SK-N-MC (cell line): Measurements from ENCODE around the gene POLR2J3.
"Not testable (repeated sequence)": the region's sequence is repeated elsewhere in the genome, so short reads cannot be mapped to it uniquely, and the experiment has no call there.

Experiments
- EZH2 ChIP-seq: fragments of 200-600 bp; sonication (generic); IDR thresholded peaks from one replicate; pipeline ENCODE4 v1.6.1; 2017; ENCODE audit warnings: antibody characterized with exemption
- FOXP2 ChIP-seq: optimal IDR thresholded peaks from 2 replicates; pipeline ENCODE3; 2011; ENCODE audit warnings: mild to moderate bottlenecking, moderate library complexity; ENCODE audit not compliant: insufficient read depth; ENCODE audit errors: extremely low read length, control extremely low read depth
- POLR2AphosphoS5 ChIP-seq: IDR thresholded peaks from 2 replicates; pipeline ENCODE4 v1.6.1; 2012; ENCODE audit warnings: mild to moderate bottlenecking, low read depth, low read length, borderline replicate concordance

- TF ChIP-seq EZH2, POLR2AphosphoS5, FOXP2: not testable (repeated sequence)
Measured at GRCh38 chr7:102599699-102600098, 27.3 kb upstream of the POLR2J3 start.
